ENCODE data around the gene POR.
"Not testable (repeated sequence)": the region's sequence is repeated elsewhere in the genome, so short reads cannot be mapped to it uniquely, and the experiment has no call there.

Gene POR

GRCh38 chr7:75914655-75915415 is at the start of gene POR:
POR (plus strand) TSS chr7:75915155; CDS start chr7:75954002, 38,847 bp downstream.
- DNase-seq (ENCODE audit: low spot score), result peak; percentile 90

DNA sequence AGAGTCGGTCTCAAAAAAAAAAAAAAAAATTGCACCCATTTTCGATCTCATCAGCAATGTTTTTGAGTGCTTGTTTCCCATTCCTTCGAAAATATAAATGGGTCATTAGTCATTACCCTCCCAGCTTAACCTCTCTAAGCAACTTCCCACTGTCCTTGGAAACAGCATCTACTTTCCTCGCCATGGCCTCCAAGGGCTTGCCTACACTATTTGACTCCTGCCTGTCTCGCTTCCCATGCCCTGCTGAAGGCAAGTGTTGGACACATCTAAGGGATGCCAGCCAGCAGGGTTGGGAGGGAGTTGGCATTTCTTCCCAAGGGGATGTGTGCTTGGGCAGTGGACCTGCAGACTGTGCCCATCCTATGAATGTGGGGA is 48.9 kb upstream of the POR start:
- no peak for DNase-seq (ENCODE audit: low spot score)

GRCh38 chr7:75866489-75867389 is 48.2 kb upstream of the POR start:
- peak; percentile 71 for DNase-seq (ENCODE audit: low spot score)

- no peak for DNase-seq (ENCODE audit: low spot score)
These were observed 47.6 kb upstream of the POR start for GRCh38 chr7:75867390-75867717.

DNA sequence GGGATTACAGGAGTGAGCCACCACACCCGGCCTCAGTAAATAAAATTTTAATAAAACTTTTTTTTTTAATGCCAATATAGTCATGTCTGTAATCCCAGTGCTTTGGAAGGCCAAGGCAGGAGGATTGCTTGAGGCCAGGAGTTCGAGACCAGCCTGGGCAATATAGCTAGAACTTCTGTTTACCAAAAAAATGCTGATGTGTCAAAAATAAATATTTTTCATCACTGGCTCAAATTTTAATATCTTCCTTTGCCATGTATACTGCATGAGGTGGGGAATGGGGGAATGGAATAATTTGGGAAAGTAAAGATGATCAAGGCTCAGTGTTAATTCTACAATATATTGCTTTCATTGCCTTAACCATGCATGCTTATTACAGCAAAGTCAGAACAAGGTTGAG is 46.8 kb upstream of the POR start:
- no peak for DNase-seq (ENCODE audit: low spot score)

DNA sequence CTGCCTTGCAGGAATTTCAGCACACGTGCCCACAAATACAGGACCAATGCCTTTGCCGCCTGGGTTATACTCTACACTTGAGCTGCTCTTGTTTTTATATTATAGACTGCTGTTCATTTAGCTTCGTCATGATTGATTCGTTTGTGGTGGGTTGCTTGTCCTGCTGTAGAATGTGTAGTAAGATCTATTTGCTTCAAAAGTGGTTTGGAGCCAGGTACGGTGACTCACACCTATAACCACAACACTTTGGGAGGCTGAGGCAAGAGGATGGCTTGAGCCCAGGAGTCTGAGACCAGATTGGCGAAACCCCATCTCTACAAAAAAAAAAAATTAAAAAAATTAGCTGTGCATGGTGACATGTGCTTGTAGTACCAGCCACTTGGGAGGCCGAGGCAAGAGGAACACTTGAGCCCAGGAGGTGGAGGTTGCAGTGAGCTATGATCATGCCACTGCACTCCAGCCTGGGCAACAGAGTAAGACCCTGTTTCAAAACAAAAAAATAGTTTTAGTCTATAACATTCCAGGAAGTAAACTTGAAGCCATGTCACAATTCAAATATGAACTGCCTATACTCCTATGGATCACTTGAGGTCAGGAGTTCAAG is 45.1 kb upstream of the POR start:
- no peak for DNase-seq (ENCODE audit: low spot score)

- DNase-seq (ENCODE audit: low spot score), result no peak
These were observed 44.3 kb upstream of the POR start for GRCh38 chr7:75870557-75871161.

GRCh38 chr7:75872073-75872782 is 42.7 kb upstream of the POR start:
- peak; percentile 32 for DNase-seq (ENCODE audit: low spot score)

DNA sequence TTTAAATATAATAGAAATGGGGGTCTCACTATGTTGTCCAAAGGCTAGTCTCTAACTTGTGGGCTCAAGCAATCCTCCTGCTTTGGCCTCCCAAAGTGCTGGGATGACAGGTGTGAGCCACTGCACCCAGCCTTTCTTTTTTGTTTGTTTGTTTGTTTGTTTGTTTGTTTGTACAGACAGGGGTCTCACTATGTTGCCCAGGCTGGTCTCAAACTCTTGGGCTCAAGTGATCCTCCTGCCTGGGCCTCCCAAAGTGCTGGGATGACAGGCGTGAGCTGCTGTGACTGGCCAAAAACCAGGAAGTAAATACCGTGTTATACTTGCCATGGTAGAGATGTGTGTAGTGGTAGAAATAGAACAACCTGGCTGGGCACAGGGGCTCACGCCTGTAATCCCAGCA is 40.8 kb upstream of the POR start:
- DNase-seq (ENCODE audit: low spot score), result not testable (repeated sequence)

DNA sequence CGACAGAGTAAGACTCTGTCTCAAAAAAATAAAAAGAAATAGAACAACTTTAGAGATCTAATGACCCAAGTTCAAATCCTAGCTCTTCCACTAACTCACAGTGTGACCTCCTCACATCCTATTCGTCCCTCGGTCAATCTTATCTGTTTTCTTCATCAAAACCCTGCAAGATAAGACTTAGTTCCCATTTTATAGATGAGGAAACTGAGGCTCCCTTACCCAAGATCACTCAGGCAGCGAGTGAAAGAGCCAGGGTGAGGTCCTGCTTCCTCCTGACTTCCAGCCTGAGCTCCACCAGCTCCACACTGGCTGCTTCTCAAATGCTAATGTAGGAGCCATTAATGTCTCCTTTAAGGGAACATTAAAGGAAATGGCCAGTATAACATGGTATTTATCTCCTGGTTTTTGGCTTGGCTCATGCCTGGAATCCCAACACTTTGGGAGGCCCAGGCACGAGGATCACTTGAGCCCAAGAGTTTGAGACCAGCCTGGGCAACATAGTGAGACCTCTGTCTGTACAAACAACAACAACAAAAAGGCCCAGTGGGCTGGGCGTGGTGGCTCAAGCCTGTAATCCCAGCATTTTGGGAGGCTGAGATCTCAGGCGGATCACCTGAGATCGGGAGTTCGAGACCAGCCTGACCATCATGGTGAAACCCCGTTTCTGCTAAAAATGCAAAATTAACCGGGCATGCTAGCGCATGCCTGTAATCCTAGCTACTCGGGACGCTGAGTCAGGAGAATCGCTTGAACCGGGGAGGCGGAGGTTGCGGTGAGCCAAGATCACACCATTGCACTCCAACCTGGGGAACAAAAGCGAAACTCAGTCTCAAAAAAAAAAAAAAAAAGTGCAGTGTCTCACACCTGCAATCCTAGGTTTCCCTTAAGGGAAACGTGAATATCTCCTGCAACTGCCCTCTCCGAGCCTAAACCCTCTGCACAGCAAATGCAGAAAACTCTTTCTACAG is 39.6 kb upstream of the POR start:
- no peak for DNase-seq (ENCODE audit: low spot score)

GRCh38 chr7:75876126-75876881 is 38.7 kb upstream of the POR start:
- DNase-seq (ENCODE audit: low spot score), result no peak

- no peak for DNase-seq (ENCODE audit: low spot score)
These were observed 36.6 kb upstream of the POR start for GRCh38 chr7:75878312-75878768.

- DNase-seq (ENCODE audit: low spot score), result peak; percentile 93
These were observed 36.0 kb upstream of the POR start, which contains the start of gene RHBDD2 for GRCh38 chr7:75878769-75879611. RHBDD2 (plus strand) TSS chr7:75879034; CDS start chr7:75879083, 49 bp downstream.

- DNase-seq (ENCODE audit: low spot score), result peak; percentile 59
These were observed 35.2 kb upstream of the POR start for GRCh38 chr7:75879771-75880184.

DNA sequence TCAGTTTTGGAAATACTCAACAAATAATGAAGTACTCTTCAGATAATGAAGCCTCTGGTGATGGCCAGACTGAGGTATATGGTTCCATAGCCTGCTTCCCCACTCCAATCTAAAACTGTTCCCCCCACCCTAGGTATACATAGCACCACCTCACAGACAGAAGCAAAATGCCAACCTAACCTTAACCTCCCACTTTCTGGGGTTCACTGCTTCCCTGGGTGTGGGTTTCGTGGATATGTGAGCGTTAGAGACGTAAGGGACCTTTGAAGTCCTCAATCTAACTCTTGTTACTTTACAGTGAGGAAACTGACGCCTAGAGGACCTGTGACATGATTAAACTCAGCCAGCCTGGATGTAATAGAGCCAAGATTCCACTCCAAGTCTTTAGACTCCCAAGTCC is 34.7 kb upstream of the POR start:
- no peak for DNase-seq (ENCODE audit: low spot score)

DNA sequence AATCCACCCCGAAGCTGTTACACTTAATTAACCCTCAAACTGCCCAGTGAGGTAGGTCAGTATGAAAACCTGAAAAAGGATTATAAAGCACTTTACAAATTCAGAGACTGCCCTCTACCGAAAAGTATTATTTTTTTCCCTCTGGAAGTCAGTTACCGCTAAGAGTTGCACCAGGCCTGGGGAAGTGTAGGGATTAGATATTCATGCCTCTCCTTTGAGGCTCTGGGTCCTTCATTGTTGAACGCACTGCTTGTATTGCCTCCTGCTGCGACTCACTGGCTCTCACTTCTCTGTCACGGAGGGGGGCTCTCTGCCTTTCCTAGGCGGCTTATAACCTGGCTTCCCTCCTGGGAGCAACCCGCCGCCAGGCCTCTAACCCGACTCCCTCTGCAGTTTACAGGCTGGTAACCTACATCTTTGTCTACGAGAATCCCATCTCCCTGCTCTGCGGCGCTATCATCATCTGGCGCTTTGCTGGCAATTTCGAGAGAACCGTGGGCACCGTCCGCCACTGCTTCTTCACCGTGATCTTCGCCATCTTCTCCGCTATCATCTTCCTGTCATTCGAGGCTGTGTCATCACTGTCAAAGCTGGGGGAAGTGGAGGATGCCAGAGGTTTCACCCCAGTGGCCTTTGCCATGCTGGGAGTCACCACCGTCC is 33.4 kb upstream of the POR start:
- no peak for DNase-seq (ENCODE audit: low spot score)

- DNase-seq (ENCODE audit: low spot score), result not testable (repeated sequence)
These were observed 31.6 kb upstream of the POR start for GRCh38 chr7:75883265-75883824.

- no peak for DNase-seq (ENCODE audit: low spot score)
These were observed 30.5 kb upstream of the POR start for GRCh38 chr7:75884476-75884875.

Measured in RKO (cell line).